Liver (tissue), 3 donors: Measurements from ENCODE around the gene MORF4L1.

Experiments used
- ATF3 ChIP-seq: IDR thresholded peaks from 2 replicates; pipeline ENCODE4 v1.6.1; 2016; ENCODE audit warnings: antibody characterized with exemption
- EGR1 ChIP-seq, 2 donors: IDR thresholded peaks; 2 replicates each; pipeline ENCODE4 v1.6.1; 2016 to 2018; ENCODE audit warnings: antibody characterized with exemption in 2 of 2, low read depth in 2 of 2
- GABPA ChIP-seq, 2 donors: IDR thresholded peaks in 1 of 2; conservative IDR thresholded peaks in 1 of 2; 2 replicates each; pipeline ENCODE4 v1.6.1; 2016; ENCODE audit warnings: antibody characterized with exemption in 2 of 2, mild to moderate bottlenecking in 1 of 2, moderate library complexity in 1 of 2
- HNF4A ChIP-seq, 2 donors: conservative IDR thresholded peaks; 2 replicates each; pipeline ENCODE4 v1.6.1; 2016; ENCODE audit warnings: antibody characterized with exemption in 2 of 2, mild to moderate bottlenecking in 2 of 2
- JUND ChIP-seq, 2 donors: IDR thresholded peaks; 2 replicates each; pipeline ENCODE4 v1.6.1; 2016; ENCODE audit warnings: antibody characterized with exemption in 2 of 2
- RAD21 ChIP-seq, 2 donors: IDR thresholded peaks; 2 replicates each; pipeline ENCODE4 v1.6.1; 2016; ENCODE audit warnings: antibody characterized with exemption in 2 of 2, mild to moderate bottlenecking in 2 of 2
- REST ChIP-seq: IDR thresholded peaks from 2 replicates; pipeline ENCODE4 v1.6.1; 2016; ENCODE audit warnings: antibody characterized with exemption, mild to moderate bottlenecking
- SP1 ChIP-seq: IDR thresholded peaks from 2 replicates; pipeline ENCODE4 v1.6.1; 2018; ENCODE audit warnings: antibody characterized with exemption, mild to moderate bottlenecking
- TAF1 ChIP-seq: conservative IDR thresholded peaks from 2 replicates; pipeline ENCODE4 v1.6.1; 2016; ENCODE audit warnings: antibody characterized with exemption, mild to moderate bottlenecking
- YY1 ChIP-seq: IDR thresholded peaks from 2 replicates; pipeline ENCODE4 v1.6.1; 2016; ENCODE audit warnings: antibody characterized with exemption, mild to moderate bottlenecking
- ZBTB33 ChIP-seq: IDR thresholded peaks from 2 replicates; pipeline ENCODE4 v1.6.1; 2016; ENCODE audit warnings: antibody characterized with exemption
- TF ChIP-seq, protein P1 (sequence below): IDR thresholded peaks from 2 replicates; pipeline ENCODE4 v1.6.1; 2016; ENCODE audit warnings: antibody characterized with exemption
- TF ChIP-seq, protein P2 (sequence below): fragments of 150-350 bp; IDR thresholded peaks from 2 replicates; pipeline ENCODE4 v1.5.1; 2017; ENCODE audit warnings: improper control_type of control experiment, low read depth, low read length; ENCODE audit not compliant: missing input control
- donor health status: healthy.
- donor health status: healthy.

DNA sequence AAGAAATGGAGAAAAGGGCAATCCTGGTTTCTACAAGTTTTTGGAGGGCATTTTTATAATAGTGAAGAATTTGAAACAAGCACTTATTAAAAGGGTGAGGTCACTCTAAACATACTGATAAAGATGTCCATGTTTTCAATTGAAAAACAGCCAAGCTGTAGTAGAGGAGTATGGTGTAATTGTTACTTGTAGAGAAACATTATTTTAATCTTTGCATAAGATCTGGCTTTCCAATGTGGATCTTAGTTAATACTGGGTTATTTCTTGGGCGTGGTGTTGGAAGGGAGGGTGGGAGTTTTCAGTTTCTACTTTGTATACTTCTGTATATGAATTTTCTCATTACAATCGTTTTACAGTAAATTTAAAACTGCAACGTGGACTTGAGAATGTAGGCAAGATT is 22.8 kb downstream of the MORF4L1 start:
- TF ChIP-seq, protein P1, sequence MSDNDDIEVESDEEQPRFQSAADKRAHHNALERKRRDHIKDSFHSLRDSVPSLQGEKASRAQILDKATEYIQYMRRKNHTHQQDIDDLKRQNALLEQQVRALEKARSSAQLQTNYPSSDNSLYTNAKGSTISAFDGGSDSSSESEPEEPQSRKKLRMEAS = no peak
- TF ChIP-seq, protein P2, sequence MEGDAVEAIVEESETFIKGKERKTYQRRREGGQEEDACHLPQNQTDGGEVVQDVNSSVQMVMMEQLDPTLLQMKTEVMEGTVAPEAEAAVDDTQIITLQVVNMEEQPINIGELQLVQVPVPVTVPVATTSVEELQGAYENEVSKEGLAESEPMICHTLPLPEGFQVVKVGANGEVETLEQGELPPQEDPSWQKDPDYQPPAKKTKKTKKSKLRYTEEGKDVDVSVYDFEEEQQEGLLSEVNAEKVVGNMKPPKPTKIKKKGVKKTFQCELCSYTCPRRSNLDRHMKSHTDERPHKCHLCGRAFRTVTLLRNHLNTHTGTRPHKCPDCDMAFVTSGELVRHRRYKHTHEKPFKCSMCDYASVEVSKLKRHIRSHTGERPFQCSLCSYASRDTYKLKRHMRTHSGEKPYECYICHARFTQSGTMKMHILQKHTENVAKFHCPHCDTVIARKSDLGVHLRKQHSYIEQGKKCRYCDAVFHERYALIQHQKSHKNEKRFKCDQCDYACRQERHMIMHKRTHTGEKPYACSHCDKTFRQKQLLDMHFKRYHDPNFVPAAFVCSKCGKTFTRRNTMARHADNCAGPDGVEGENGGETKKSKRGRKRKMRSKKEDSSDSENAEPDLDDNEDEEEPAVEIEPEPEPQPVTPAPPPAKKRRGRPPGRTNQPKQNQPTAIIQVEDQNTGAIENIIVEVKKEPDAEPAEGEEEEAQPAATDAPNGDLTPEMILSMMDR = no peak
- TF ChIP-seq SP1 (no peak), REST (no peak), ATF3 (no peak), GABPA (IDR thresholded peaks at IDR 0.05 in 1 of 2, conservative IDR thresholded peaks at IDR 0.05 in 1 of 2) (no peak), ZBTB33 (no peak), HNF4A (conservative IDR thresholded peaks at IDR 0.05) (no peak), EGR1 (IDR thresholded peaks at IDR 0.05; ENCODE audit: low read depth in 2 of 2) (no peak), TAF1 (no peak), RAD21 (IDR thresholded peaks at IDR 0.05) (no peak), JUND (IDR thresholded peaks at IDR 0.05) (no peak), YY1 (no peak)
